SH-SY5Y (cell line): Measurements from ENCODE around the gene EEF1AKMT3.

Experiments used
- GATA2 ChIP-seq: IDR thresholded peaks from 2 replicates; pipeline ENCODE4 v1.6.1; 2011; ENCODE audit warnings: mild to moderate bottlenecking, low read depth, low read length
- GATA3 ChIP-seq: IDR thresholded peaks from 2 replicates; pipeline ENCODE4 v1.6.1; 2011; ENCODE audit warnings: low read depth, mild to moderate bottlenecking, low read length, moderate library complexity

- TF ChIP-seq GATA2 (no peak), GATA3 (no peak)
Measured at GRCh38 chr12:57781801-57782200, 9.4 kb downstream of the EEF1AKMT3 start.
